Measurements from ENCODE around the gene PRKACB.

PRKACB gene

GRCh38 chr1:84133479-84133878 is 10.6 kb upstream of the PRKACB start:
- TF ChIP-seq, protein P1, sequence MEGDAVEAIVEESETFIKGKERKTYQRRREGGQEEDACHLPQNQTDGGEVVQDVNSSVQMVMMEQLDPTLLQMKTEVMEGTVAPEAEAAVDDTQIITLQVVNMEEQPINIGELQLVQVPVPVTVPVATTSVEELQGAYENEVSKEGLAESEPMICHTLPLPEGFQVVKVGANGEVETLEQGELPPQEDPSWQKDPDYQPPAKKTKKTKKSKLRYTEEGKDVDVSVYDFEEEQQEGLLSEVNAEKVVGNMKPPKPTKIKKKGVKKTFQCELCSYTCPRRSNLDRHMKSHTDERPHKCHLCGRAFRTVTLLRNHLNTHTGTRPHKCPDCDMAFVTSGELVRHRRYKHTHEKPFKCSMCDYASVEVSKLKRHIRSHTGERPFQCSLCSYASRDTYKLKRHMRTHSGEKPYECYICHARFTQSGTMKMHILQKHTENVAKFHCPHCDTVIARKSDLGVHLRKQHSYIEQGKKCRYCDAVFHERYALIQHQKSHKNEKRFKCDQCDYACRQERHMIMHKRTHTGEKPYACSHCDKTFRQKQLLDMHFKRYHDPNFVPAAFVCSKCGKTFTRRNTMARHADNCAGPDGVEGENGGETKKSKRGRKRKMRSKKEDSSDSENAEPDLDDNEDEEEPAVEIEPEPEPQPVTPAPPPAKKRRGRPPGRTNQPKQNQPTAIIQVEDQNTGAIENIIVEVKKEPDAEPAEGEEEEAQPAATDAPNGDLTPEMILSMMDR (IDR thresholded peaks at IDR 0.05; ENCODE audit: extremely low read depth, insufficient read depth, missing control alignments): no peak
- no peak for DNase-seq (ENCODE audit: low spot score)
- in situ Hi-C loops (cut with MboI; ENCODE audit: low pct_unique_long_range_greater_than_20kb, low sequenced_read_pairs, unreplicated experiment): loop anchor here (10.0 to 25.0 kb wide), 2 partner anchors 479 to 621 kb away; no protein-coding TSS in a partner anchor

DNA sequence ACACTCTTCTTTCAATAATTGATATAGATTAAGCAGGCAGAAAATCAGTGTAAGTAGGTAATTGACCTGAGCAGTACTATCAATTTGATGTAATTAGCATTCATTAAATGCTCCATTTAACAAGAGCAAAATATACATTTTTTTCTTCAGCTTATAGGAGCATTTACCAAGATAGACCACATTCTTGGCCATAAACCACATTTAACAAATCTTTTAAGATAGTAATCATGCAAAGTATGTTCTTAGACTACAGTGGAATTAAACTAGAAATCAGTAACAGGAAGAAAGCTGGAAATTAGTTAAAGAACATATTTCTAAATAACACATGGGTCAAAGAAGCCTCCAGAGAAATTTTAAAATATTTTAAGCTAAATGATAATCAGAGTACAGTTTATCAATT is 8.7 kb upstream of the PRKACB start:
- in situ Hi-C loops (cut with MboI; ENCODE audit: low pct_unique_long_range_greater_than_20kb, low sequenced_read_pairs, unreplicated experiment): loop anchor here (10.0 to 25.0 kb wide), 2 partner anchors 477 to 619 kb away; no protein-coding TSS in a partner anchor
- TF ChIP-seq, protein P1 (IDR thresholded peaks at IDR 0.05; ENCODE audit: extremely low read depth, insufficient read depth, missing control alignments): no peak
- no peak for DNase-seq (ENCODE audit: low spot score)

- in situ Hi-C loops (cut with MboI; ENCODE audit: low pct_unique_long_range_greater_than_20kb, low sequenced_read_pairs, unreplicated experiment): loop anchor here (10.0 to 25.0 kb wide), 2 partner anchors 293 to 471 kb away; no protein-coding TSS in a partner anchor
- no peak for DNase-seq (ENCODE audit: low spot score)
- TF ChIP-seq, protein P1 (IDR thresholded peaks at IDR 0.05; ENCODE audit: extremely low read depth, insufficient read depth, missing control alignments): peak; percentile 44
These were observed 2.7 kb upstream of the PRKACB start for GRCh38 chr1:84141182-84142003.

DNA sequence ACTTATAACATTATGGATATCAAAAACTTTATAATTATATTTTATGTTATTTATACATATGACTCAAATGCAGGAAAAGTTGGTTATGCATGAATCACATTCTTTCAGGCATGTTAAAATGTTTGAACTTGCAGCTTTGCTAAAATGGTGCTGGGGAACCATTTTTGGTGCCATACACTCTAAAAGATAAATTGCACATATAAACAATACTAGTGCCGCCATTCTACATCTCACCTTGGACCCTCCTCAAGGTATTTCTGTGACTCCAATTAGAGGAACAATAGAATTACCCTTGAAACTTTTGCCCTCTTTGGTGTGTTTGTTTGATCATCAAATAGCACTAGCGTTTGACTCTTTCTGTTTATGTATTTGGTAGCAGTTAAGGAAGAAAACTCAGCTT is 997 bp downstream of the PRKACB start:
- no peak for DNase-seq (ENCODE audit: low spot score)
- TF ChIP-seq, protein P1 (IDR thresholded peaks at IDR 0.05; ENCODE audit: extremely low read depth, insufficient read depth, missing control alignments): no peak
- in situ Hi-C loops (cut with MboI; ENCODE audit: low pct_unique_long_range_greater_than_20kb, low sequenced_read_pairs, unreplicated experiment): loop anchor here (10.0 to 25.0 kb wide), 2 partner anchors 290 to 467 kb away; no protein-coding TSS in a partner anchor

DNA sequence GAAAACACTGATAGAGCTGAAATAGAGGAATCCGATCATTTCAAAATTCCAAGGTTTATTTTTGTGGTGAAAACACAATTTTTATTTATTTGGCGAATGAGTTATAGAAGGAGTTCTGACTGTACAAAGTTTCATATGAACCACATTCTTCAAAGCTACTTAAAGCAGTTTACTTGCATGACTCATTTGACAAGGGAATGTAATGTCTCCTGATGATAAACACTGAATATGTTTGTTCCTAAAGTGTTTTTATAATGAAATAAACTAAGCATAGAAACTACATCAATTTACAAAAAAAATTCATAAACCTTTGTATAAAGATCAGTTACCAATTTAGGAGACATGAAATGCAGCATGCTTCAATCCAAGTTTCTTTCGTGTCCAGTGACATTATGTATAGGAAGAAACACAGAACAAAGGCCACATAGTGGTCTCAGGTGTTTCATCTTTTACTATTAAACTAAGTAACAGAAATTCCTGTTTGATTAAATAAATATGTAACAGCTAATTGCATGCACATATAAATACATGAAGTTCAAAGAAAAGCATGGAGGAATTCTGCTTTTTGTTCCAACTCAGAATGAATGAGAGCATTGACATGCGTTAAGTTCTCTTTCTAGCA is 2.5 kb downstream of the PRKACB start:
- no peak for DNase-seq (ENCODE audit: low spot score)
- in situ Hi-C loops (cut with MboI; ENCODE audit: low pct_unique_long_range_greater_than_20kb, low sequenced_read_pairs, unreplicated experiment): loop anchor here (10.0 to 25.0 kb wide), 2 partner anchors 288 to 466 kb away; no protein-coding TSS in a partner anchor
- TF ChIP-seq, protein P1 (IDR thresholded peaks at IDR 0.05; ENCODE audit: extremely low read depth, insufficient read depth, missing control alignments): no peak

DNA sequence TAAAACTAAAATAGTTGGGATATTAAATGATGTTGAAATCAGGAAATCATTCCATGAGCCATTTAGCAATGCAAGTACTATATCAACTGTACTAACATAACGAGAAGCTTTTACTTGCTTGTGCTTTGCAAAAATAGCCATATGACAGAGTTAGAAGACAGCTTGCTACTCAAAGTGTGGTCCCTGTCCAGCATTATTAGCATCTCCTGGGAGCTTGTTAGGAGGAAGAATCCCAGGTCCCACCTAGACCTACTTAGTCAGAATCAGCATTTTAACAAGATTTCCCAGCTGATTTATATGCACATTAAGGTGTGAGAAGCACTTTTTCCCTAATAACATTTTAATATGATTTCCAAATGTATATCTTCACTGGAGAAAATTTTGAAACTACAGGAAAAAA is 4.7 kb downstream of the PRKACB start:
- no peak for DNase-seq (ENCODE audit: low spot score)
- in situ Hi-C loops (cut with MboI; ENCODE audit: low pct_unique_long_range_greater_than_20kb, low sequenced_read_pairs, unreplicated experiment): loop anchor here (10.0 to 25.0 kb wide), 2 partner anchors 286 to 464 kb away; no protein-coding TSS in a partner anchor
- TF ChIP-seq, protein P1 (IDR thresholded peaks at IDR 0.05; ENCODE audit: extremely low read depth, insufficient read depth, missing control alignments): no peak

Measured in GM13977 (cell line).